Measurements from ENCODE around the gene NFRKB. TPM values are rescaled to one million over a fixed set of nuclear protein-coding genes. Genes with fewer than 3 reads are reported as not detected.
A peak's percentile ranks its signal among the peaks of the same experiment; 100 is the strongest.
"Not testable (repeated sequence)": the region's sequence is repeated elsewhere in the genome, so short reads cannot be mapped to it uniquely, and the experiment has no call there.

Gene NFRKB
- total and polyA plus RNA-seq, 8 donors, result 11.0 to 18.3 (median 12.6) TPM

- Histone ChIP-seq H3K36me3 (no peaks in the 10 kb centered on the region), H3K4me1 (peaks cover 0 to 9% (median 3%) of the 10 kb centered on the region in 3 donors), H3K9me3 (no peaks in the 10 kb centered on the region), H3K27me3 (no peaks in the 10 kb centered on the region), H3K27ac (peak overlapping the region in 2 of 4 donors; percentile 46 to 57), H3K4me3 (no peak overlapping the region)
- WGBS, 2 donors, result 54 to 74% methylated on average over 7 of the region's 7 CpGs
- DNase-seq (no peak), FAIRE-seq (no peak), ATAC-seq (peak in 3 of 4 donors; percentile 38 to 42 (median 41))
- no peak for TF ChIP-seq CTCF (IDR thresholded peaks at IDR 0.05)
- intact Hi-C loops (cut with DNase I), result no loop called here
Measured at GRCh38 chr11:129854232-129854805, 41.1 kb downstream of the NFRKB start.

GRCh38 chr11:129853518-129854231, 41.7 kb downstream of the NFRKB start:
- Histone ChIP-seq H3K4me1 (peaks cover 0 to 9% (median 3%) of the 10 kb centered on the region in 3 donors), H3K27ac (peak overlapping the region in 2 of 4 donors; percentile 46 to 57), H3K4me3 (no peak overlapping the region), H3K36me3 (no peaks in the 10 kb centered on the region), H3K27me3 (no peaks in the 10 kb centered on the region), H3K9me3 (no peaks in the 10 kb centered on the region)
- TF ChIP-seq CTCF (IDR thresholded peaks at IDR 0.05), result no peak
- ATAC-seq (peak; percentile 67 to 92 (median 90)), FAIRE-seq (no peak), DNase-seq (peak; percentile 58 to 84 (median 74))
- intact Hi-C loops (cut with DNase I), result no loop called here
- 11% methylated on average over 10 of the region's 10 CpGs for WGBS, 2 donors

GRCh38 chr11:129852125-129852740, 43.1 kb downstream of the NFRKB start:
- Histone ChIP-seq H3K27me3 (no peaks in the 10 kb centered on the region), H3K4me1 (peaks cover 0 to 9% (median 3%) of the 10 kb centered on the region in 3 donors), H3K36me3 (no peaks in the 10 kb centered on the region), H3K4me3 (no peak overlapping the region), H3K27ac (no peak overlapping the region), H3K9me3 (no peaks in the 10 kb centered on the region)
- no peak for TF ChIP-seq CTCF (IDR thresholded peaks at IDR 0.05)
- ATAC-seq, result no peak
- DNase-seq, result no peak
- 76 to 82% methylated on average over 15 of the region's 15 CpGs for WGBS, 2 donors
- intact Hi-C loops (cut with DNase I), result no loop called here
- no peak for FAIRE-seq

- H3K4me1 ChIP-seq, result peaks cover 0 to 9% (median 3%) of the 10 kb centered on the region in 3 donors
- ATAC-seq (no peak), FAIRE-seq (no peak), DNase-seq (no peak)
- TF ChIP-seq CTCF (IDR thresholded peaks at IDR 0.05), result no peak
- WGBS, 2 donors, result 84 to 89% methylated on average over 15 of the region's 15 CpGs
- no peak overlapping the region for H3K27ac ChIP-seq
- intact Hi-C loops (cut with DNase I), result no loop called here
- H3K27me3 ChIP-seq, result no peaks in the 10 kb centered on the region
- no peak overlapping the region for H3K4me3 ChIP-seq
- H3K9me3 ChIP-seq, result no peaks in the 10 kb centered on the region
- H3K36me3 ChIP-seq, result no peaks in the 10 kb centered on the region
Measured at GRCh38 chr11:129849447-129850130, 45.8 kb downstream of the NFRKB start.

GRCh38 chr11:129847361-129847760, 48.0 kb downstream of the NFRKB start:
- H3K27me3 ChIP-seq; DNase-seq; H3K36me3 ChIP-seq; ATAC-seq; H3K4me3 ChIP-seq; intact Hi-C loops (cut with DNase I); H3K9me3 ChIP-seq; H3K4me1 ChIP-seq; FAIRE-seq: not testable (repeated sequence)
- H3K27ac ChIP-seq, result peak overlapping the region in 2 of 4 donors; percentile 60 to 68
- 11 to 15% methylated on average over 1 of the region's 3 CpGs for WGBS, 2 donors

All from pancreas (tissue), 10 donors.